Hepatocyte (in vitro differentiated cells): Measurements from ENCODE around the gene DTNBP1.

Experiments used
- EZH2 ChIP-seq: fragments of 200-600 bp; sonication (generic); IDR thresholded peaks from 2 replicates; pipeline ENCODE4 v1.6.1; 2016; ENCODE audit warnings: antibody characterized with exemption, mild to moderate bottlenecking, borderline replicate concordance
- EZH2phosphoT487 ChIP-seq: fragments of 200-600 bp; sonication (generic); IDR thresholded peaks from one replicate; pipeline ENCODE4 v1.6.1; 2018; ENCODE audit warnings: antibody characterized with exemption, mild to moderate bottlenecking, low read depth, moderate library complexity; ENCODE audit not compliant: unreplicated experiment, severe bottlenecking
- TF ChIP-seq, protein P1 (sequence below): fragments of 200-600 bp; sonication (generic); IDR thresholded peaks from 2 replicates; pipeline ENCODE4 v1.5.1; 2016; ENCODE audit warnings: antibody characterized with exemption, mild to moderate bottlenecking; ENCODE audit not compliant: poor library complexity

- TF ChIP-seq, protein P1, sequence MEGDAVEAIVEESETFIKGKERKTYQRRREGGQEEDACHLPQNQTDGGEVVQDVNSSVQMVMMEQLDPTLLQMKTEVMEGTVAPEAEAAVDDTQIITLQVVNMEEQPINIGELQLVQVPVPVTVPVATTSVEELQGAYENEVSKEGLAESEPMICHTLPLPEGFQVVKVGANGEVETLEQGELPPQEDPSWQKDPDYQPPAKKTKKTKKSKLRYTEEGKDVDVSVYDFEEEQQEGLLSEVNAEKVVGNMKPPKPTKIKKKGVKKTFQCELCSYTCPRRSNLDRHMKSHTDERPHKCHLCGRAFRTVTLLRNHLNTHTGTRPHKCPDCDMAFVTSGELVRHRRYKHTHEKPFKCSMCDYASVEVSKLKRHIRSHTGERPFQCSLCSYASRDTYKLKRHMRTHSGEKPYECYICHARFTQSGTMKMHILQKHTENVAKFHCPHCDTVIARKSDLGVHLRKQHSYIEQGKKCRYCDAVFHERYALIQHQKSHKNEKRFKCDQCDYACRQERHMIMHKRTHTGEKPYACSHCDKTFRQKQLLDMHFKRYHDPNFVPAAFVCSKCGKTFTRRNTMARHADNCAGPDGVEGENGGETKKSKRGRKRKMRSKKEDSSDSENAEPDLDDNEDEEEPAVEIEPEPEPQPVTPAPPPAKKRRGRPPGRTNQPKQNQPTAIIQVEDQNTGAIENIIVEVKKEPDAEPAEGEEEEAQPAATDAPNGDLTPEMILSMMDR = no peak
- TF ChIP-seq EZH2 = no peak
- no peak for TF ChIP-seq EZH2phosphoT487
These were observed 19.1 kb upstream of the DTNBP1 start for GRCh38 chr6:15681946-15682345.
